Psoas muscle (tissue), 8 donors: ENCODE results near the gene MOCOS. TPM values are rescaled to one million over a fixed set of nuclear protein-coding genes. Genes with fewer than 3 reads are reported as not detected.
"Not testable (repeated sequence)": the region's sequence is repeated elsewhere in the genome, so short reads cannot be mapped to it uniquely, and the experiment has no call there.

Source experiments
- ATAC-seq, 4 donors: fragments of 200-7000 bp; cut with Tn5 transposase; one replicate each; pipeline ENCODE4 v1.9.1; 2020; ENCODE audit warnings: moderate library complexity in 3 of 4, mild to moderate bottlenecking in 2 of 4
- DNase-seq, 2 donors: peaks; one replicate each; pipeline ENCODE4 v3.0.0-alpha.2; 2020
- H3K27ac ChIP-seq: fragments of 200-600 bp; one replicate; pipeline ENCODE4 v1.8.0; 2022
- H3K27me3 ChIP-seq, 3 donors: fragments of 200-600 bp in 1 of 3; one replicate each; pipeline versions ENCODE4 v1.6.1 to v1.8.0; 2013 to 2022; ENCODE audit warnings: low read length in 2 of 3, mild to moderate bottlenecking in 2 of 3, moderate library complexity in 1 of 3; ENCODE audit not compliant: insufficient read depth in 3 of 3
- H3K36me3 ChIP-seq, 2 donors: fragments of 200-600 bp in 1 of 2; one replicate each; pipeline versions ENCODE4 v1.6.1 to v1.8.0; 2013 to 2022; ENCODE audit warnings: low read depth in 1 of 2, mild to moderate bottlenecking in 1 of 2, moderate library complexity in 1 of 2; ENCODE audit not compliant: insufficient read depth in 1 of 2
- H3K4me1 ChIP-seq: fragments of 200-600 bp; one replicate; pipeline ENCODE4 v1.8.0; 2022
- H3K4me3 ChIP-seq: fragments of 200-600 bp; one replicate; pipeline ENCODE4 v1.8.0; 2022; ENCODE audit warnings: mild to moderate bottlenecking
- H3K9me3 ChIP-seq: fragments of 200-600 bp; one replicate; pipeline ENCODE4 v1.8.0; 2022
- CTCF ChIP-seq: fragments of 200-600 bp; IDR thresholded peaks from one replicate; pipeline ENCODE4 v1.8.0; 2022; ENCODE audit warnings: antibody characterized with exemption
- WGBS, 3 donors: extraction: QIAGEN DNeasy Blood & Tissue Kit; methylation state at CpG; one replicate each; pipeline versions ENCODE4 v1.1.6 to v1.1.7; 2013; 5-methylcytosine and 5-hydroxymethylcytosine counted together
- intact Hi-C, 2 donors: fragments of 100-400 bp; cut with DNase I; formaldehyde crosslinking; loops; one replicate each; pipeline versions ENCODE4 v1.11.0 to v1.14.2; 2022
- polyA plus RNA-seq, 3 donors: library from polyadenylated mRNA; stranded (reverse); fragments of 200-250 nt; gene quantifications; one replicate each; pipeline ENCODE4 v1.2.3, GENCODE V29; 2013
- total RNA-seq, 4 donors: library from RNA; stranded (reverse); fragmentation: NEBNext Ultra II Directional in 2 of 4; extraction: Animal tissue kit (Norgen Biotek cat#: 25700) in 2 of 4; gene quantifications; one replicate each; pipeline versions ENCODE4 v1.2.1 to v1.2.4, GENCODE V29; 2021 to 2023
- donor health status: healthy with polysubstance abuse.
- donor health status: DM: no; HTN: no; CAD: no; lungs with moderate emphysema.
- donor health status: Bipolar disorder and iron deficiency.
- donor health status: healthy.
- donor health status: DM: yes; HTN: yes; CAD: no.
- donor health status: DM: no; HTN: no; CAD: no.
- donor health status: DM: no; HTN: no; CAD: no.
- donor health status: DM: yes; HTN: yes; CAD: no.

MOCOS gene
- total and polyA plus RNA-seq, 7 donors: 0.30 to 4.8 (median 0.94) TPM

- TF ChIP-seq CTCF: no peak
- WGBS, 3 donors: 68 to 92% (median 90%) methylated on average over 1 of the region's 1 CpG
- H3K4me1 ChIP-seq: no peaks in the 10 kb centered on the region
- no peak overlapping the region for H3K4me3 ChIP-seq
- H3K27ac ChIP-seq: no peak overlapping the region
- no peaks in the 10 kb centered on the region for H3K9me3 ChIP-seq
- DNase-seq: no peak
- no peaks in the 10 kb centered on the region for H3K27me3 ChIP-seq
- peaks cover 0 to 98% of the 10 kb centered on the region in 2 donors for H3K36me3 ChIP-seq
- ATAC-seq: no peak
- intact Hi-C loops: no loop called here
These were observed 24.3 kb upstream of the MOCOS start for GRCh38 chr18:36162981-36163380.

GRCh38 chr18:36167692-36168218 lies 19.5 kb upstream of the MOCOS start:
- WGBS, 3 donors: 97 to 100% (median 99%) methylated on average over 3 of the region's 3 CpGs
- intact Hi-C loops: loop anchor here in 1 of 2 donors (2.0 kb wide), 1 partner anchor 53 kb away; no protein-coding TSS in a partner anchor
- no peaks in the 10 kb centered on the region for H3K4me1 ChIP-seq
- no peak for DNase-seq
- no peak overlapping the region for H3K27ac ChIP-seq
- no peaks in the 10 kb centered on the region for H3K9me3 ChIP-seq
- ATAC-seq: no peak
- no peak for TF ChIP-seq CTCF
- peaks cover 3 to 97% of the 10 kb centered on the region in 2 donors for H3K36me3 ChIP-seq
- H3K4me3 ChIP-seq: no peak overlapping the region
- no peaks in the 10 kb centered on the region for H3K27me3 ChIP-seq

GRCh38 chr18:36168296-36168695 lies 19.0 kb upstream of the MOCOS start:
- not testable (repeated sequence) for H3K9me3 ChIP-seq, DNase-seq, H3K4me3 ChIP-seq, H3K27ac ChIP-seq, ATAC-seq, H3K4me1 ChIP-seq, H3K27me3 ChIP-seq
- WGBS, 3 donors: 85 to 97% (median 87%) methylated on average over 3 of the region's 3 CpGs
- H3K36me3 ChIP-seq: peaks cover 3 to 98% of the 10 kb centered on the region in 2 donors
- intact Hi-C loops: loop anchor here in 1 of 2 donors (2.0 kb wide), 1 partner anchor 53 kb away; no protein-coding TSS in a partner anchor

DNA sequence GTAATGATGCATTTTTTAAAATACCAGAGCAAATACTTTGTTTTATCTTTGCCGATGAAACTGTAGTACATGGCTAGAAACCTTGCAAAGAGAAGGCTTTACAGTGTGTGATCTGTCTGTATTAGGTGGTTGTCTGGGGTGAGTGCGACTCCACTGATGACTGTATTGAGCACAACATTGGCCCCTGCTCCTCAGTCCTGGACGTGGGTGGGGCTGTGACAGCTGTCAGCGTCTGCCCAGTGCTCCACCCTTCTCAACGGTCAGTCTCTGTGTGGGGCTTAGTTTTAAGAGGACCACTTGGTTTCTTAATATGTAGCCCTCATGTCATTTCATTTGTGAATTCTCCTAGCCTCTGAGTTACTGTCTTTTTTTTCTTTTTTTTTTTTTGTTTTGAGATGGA lies 17.4 kb upstream of the MOCOS start:
- Histone ChIP-seq H3K36me3 (peaks cover 3 to 98% of the 10 kb centered on the region in 2 donors), H3K27me3 (no peaks in the 10 kb centered on the region), H3K9me3 (no peaks in the 10 kb centered on the region), H3K27ac (no peak overlapping the region), H3K4me1 (no peaks in the 10 kb centered on the region), H3K4me3 (no peak overlapping the region)
- no peak for DNase-seq
- intact Hi-C loops: loop anchor here in 1 of 2 donors (2.0 kb wide), 1 partner anchor 51 kb away; no protein-coding TSS in a partner anchor
- no peak for ATAC-seq
- WGBS, 3 donors: 54 to 70% (median 69%) methylated on average over 5 of the region's 5 CpGs
- no peak for TF ChIP-seq CTCF

DNA sequence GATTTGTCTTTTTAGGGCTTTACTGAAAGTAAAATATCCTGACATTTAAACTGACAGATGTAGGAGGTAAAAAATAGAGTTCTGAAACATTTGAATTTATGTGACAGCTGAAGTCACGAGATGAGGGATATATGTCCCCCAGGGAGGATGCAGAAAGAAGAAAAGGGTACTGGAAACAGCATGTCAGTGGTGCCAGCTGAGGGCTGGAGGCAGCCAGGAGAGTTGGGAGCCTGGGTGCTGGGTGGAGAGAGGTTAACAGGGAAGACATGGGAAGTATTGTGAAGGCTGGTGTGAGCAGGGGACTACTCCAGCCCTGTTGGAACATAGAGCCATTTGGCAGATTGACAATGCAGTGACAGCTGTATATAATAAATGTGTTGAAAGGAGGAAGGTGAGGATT lies 11.8 kb upstream of the MOCOS start:
- intact Hi-C loops: no loop called here
- H3K9me3 ChIP-seq: no peaks in the 10 kb centered on the region
- peaks cover 0 to 69% of the 10 kb centered on the region in 2 donors for H3K36me3 ChIP-seq
- ATAC-seq (no peak), DNase-seq (no peak)
- H3K4me1 ChIP-seq: no peaks in the 10 kb centered on the region
- no peaks in the 10 kb centered on the region for H3K27me3 ChIP-seq
- no peak overlapping the region for H3K27ac ChIP-seq
- 57 to 78% (median 67%) methylated on average over 1 of the region's 1 CpG for WGBS, 3 donors
- no peak for TF ChIP-seq CTCF
- no peak overlapping the region for H3K4me3 ChIP-seq
